HFF-Myc (cell line): ENCODE data around the gene PNLIPRP3.

Source experiments
- DNase-seq: peaks from one replicate; pipeline ENCODE4 v3.0.0-alpha.2; 2011; ENCODE audit warnings: low read depth; ENCODE audit errors: extremely low read depth
- H3K4me3 ChIP-seq: replicated peaks from 2 replicates; pipeline ENCODE4 v1.5.1; 2011; ENCODE audit warnings: low read depth, mild to moderate bottlenecking, control low read depth, low read length
- TF ChIP-seq, protein P1 (sequence below): IDR thresholded peaks from 2 replicates; pipeline ENCODE4 v1.5.1; 2012; ENCODE audit warnings: mild to moderate bottlenecking, low read depth, low read length, control low read depth; ENCODE audit errors: missing control alignments

Gene PNLIPRP3

DNA sequence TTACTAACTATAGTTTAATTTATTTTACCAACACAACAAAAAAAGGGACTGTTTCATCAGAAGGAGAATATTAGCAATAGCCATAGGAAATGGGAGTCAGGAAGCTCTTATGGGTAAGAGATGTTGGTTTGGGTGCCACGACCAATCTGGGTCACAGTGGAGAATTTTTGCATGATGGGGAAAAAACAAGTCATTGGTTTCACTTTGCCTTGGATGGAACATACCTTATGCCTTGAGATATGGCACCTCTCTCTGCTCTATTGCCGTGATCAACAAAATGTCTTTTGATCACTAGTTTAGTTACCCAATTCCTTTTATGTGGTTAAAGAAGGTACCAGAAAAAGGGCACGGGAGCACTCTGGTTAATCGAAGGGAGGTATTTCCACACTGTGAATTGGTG, 48.2 kb downstream of the PNLIPRP3 start:
- TF ChIP-seq, protein P1, sequence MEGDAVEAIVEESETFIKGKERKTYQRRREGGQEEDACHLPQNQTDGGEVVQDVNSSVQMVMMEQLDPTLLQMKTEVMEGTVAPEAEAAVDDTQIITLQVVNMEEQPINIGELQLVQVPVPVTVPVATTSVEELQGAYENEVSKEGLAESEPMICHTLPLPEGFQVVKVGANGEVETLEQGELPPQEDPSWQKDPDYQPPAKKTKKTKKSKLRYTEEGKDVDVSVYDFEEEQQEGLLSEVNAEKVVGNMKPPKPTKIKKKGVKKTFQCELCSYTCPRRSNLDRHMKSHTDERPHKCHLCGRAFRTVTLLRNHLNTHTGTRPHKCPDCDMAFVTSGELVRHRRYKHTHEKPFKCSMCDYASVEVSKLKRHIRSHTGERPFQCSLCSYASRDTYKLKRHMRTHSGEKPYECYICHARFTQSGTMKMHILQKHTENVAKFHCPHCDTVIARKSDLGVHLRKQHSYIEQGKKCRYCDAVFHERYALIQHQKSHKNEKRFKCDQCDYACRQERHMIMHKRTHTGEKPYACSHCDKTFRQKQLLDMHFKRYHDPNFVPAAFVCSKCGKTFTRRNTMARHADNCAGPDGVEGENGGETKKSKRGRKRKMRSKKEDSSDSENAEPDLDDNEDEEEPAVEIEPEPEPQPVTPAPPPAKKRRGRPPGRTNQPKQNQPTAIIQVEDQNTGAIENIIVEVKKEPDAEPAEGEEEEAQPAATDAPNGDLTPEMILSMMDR: no peak
- no peak for DNase-seq
- H3K4me3 ChIP-seq: no peak overlapping the region

DNA sequence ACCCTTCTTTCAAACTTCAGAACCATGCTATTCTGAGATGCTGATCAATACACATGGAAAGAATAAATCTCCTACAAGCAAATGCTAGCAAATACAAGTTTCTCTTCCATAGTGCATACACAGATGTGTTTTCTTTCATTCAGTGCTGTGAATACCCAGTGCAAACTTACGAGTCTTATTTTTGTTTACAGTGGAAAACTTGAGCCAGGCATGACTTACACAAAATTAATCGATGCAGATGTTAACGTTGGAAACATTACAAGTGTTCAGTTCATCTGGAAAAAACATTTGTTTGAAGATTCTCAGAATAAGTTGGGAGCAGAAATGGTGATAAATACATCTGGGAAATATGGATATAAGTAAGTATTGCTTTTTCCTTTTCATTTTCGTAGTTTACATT, 48.8 kb downstream of the PNLIPRP3 start:
- DNase-seq: no peak
- TF ChIP-seq, protein P1: no peak
- H3K4me3 ChIP-seq: no peak overlapping the region

DNA sequence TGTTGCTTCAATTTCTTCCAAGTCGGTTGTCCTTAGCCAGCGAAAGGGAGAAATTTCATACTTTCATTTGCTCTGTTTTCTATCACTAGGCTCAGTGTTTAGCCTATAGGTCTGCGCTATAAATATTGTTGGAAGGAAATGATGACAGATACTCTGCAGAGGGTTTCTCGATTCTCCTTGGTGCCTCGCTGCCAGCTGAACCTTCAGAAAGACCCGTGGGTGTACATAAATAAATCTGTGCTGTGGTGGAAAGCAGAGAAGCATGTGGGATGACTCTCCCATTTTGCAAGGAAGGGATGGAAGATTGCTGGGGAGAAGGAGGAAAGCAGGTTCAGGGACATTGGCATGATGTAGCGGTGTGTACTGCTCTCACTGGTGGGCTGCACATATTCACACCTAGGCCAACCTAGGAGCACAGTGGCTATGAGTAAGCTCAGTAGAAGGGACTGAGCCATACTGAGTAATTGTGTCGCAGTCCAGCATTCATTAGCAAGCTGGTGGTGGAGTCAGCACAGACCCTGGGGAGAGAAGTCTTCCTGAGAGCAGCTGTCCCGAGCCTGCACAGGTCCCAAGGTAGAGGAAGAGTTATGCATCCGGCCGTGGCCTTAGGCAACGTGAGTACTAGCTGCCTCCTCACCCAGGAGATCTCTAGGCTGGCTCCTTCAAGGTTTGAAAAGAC, 50.5 kb downstream of the PNLIPRP3 start:
- no peak overlapping the region for H3K4me3 ChIP-seq
- DNase-seq: no peak
- TF ChIP-seq, protein P1: no peak

GRCh38 chr10:116486770-116487448, 59.3 kb downstream of the PNLIPRP3 start:
- no peak for DNase-seq
- TF ChIP-seq, protein P1: no peak
- H3K4me3 ChIP-seq: no peak overlapping the region

DNA sequence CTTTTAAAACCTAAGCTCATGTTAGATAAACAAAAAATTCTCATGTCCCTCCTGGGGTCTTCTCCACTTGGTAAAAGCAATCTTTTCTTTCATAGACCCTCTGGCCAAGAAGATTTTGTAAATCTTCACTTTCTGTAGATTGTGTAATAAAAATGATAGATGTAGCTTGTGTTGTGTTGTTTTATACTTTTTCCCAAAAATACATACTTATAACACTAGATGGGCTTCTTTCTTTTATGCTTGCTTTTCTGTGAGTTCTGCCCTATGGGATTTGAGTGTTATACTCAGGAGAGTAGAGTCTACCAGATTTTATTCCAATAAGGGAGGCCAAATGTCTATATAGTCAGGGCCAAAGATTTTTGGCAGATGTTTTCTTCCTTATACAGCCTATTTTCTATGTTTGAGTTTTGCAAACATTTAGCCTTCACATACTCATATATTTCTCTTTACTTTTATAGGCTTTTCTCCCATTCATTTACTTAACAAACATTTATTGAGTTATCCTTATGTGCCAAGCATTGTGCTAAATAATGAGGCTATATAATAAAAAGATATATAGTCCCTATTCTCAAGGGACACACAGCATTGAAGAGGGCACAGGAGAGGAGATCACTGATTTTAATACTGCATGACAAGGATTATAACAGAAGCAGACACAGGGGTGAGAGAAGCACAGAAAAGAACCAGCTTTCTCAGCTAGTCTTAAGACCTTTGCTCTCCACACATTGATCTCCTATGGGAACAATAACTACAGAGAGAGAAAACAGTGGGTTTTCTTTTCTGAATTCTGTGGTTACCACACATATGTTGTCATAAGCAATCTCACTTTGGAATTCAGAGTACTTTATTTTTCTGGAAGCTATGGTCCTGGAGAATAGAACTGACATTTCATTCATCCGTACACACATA, 60.1 kb downstream of the PNLIPRP3 start:
- no peak for DNase-seq
- TF ChIP-seq, protein P1: no peak
- no peak overlapping the region for H3K4me3 ChIP-seq

GRCh38 chr10:116489460-116489859, 61.8 kb downstream of the PNLIPRP3 start:
- DNase-seq: no peak
- no peak overlapping the region for H3K4me3 ChIP-seq
- TF ChIP-seq, protein P1: no peak
